ENCODE data around the gene ZFAND3. TPM values are rescaled to one million over a fixed set of nuclear protein-coding genes. Genes with fewer than 3 reads are reported as not detected.

Gene ZFAND3
- total and polyA plus RNA-seq, 7 donors: 48.5 to 166 (median 141) TPM

DNA sequence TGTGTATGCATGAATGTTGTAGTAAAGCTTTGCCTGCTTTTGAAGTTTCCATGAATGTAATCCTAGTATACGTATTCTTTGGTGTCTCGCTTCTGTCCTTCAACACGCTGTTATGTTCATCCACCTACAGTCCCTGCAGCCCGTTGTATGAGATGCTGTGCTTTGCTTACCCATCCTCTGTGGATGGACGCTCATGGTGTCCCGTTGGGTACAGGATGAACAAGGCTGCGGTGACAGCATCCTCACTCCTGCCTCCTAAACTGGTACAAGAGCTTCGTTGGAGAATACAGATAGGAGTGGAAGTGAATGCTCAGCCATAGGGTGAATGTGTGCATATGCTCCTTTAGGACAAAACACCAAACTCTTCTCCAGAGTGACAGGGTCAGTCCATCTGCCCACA is 366.2 kb downstream of the ZFAND3 start:
- no peak overlapping the region for H3K27ac ChIP-seq
- TF ChIP-seq CTCF (IDR thresholded peaks at IDR 0.05): no peak
- no peaks in the 10 kb centered on the region for H3K36me3 ChIP-seq (ENCODE audit: insufficient read depth in 1 of 2, low read depth in 1 of 2)
- no peak overlapping the region for H3K4me3 ChIP-seq
- DNase-seq: no peak
- intact Hi-C loops (cut with DNase I): no loop called here
- H3K27me3 ChIP-seq (ENCODE audit: insufficient read depth in 3 of 3, low read length in 2 of 3): no peaks in the 10 kb centered on the region
- H3K9me3 ChIP-seq: no peaks in the 10 kb centered on the region
- ATAC-seq: no peak
- H3K4me1 ChIP-seq: no peaks in the 10 kb centered on the region
- WGBS, 3 donors: 94 to 97% (median 94%) methylated on average over 8 of the region's 8 CpGs

GRCh38 chr6:38187325-38187724 is 367.8 kb downstream of the ZFAND3 start:
- H3K4me3 ChIP-seq: no peak overlapping the region
- WGBS, 3 donors: 73 to 78% (median 74%) methylated on average over 8 of the region's 8 CpGs
- H3K4me1 ChIP-seq: no peaks in the 10 kb centered on the region
- DNase-seq: no peak
- no peaks in the 10 kb centered on the region for H3K27me3 ChIP-seq (ENCODE audit: insufficient read depth in 3 of 3, low read length in 2 of 3)
- intact Hi-C loops (cut with DNase I): no loop called here
- no peak overlapping the region for H3K27ac ChIP-seq
- TF ChIP-seq CTCF (IDR thresholded peaks at IDR 0.05): no peak
- ATAC-seq: no peak
- no peaks in the 10 kb centered on the region for H3K36me3 ChIP-seq (ENCODE audit: insufficient read depth in 1 of 2, low read depth in 1 of 2)
- no peaks in the 10 kb centered on the region for H3K9me3 ChIP-seq

- intact Hi-C loops (cut with DNase I): no loop called here
- no peaks in the 10 kb centered on the region for H3K9me3 ChIP-seq
Measured at GRCh38 chr6:38187811-38188590, 368.5 kb downstream of the ZFAND3 start.

DNA sequence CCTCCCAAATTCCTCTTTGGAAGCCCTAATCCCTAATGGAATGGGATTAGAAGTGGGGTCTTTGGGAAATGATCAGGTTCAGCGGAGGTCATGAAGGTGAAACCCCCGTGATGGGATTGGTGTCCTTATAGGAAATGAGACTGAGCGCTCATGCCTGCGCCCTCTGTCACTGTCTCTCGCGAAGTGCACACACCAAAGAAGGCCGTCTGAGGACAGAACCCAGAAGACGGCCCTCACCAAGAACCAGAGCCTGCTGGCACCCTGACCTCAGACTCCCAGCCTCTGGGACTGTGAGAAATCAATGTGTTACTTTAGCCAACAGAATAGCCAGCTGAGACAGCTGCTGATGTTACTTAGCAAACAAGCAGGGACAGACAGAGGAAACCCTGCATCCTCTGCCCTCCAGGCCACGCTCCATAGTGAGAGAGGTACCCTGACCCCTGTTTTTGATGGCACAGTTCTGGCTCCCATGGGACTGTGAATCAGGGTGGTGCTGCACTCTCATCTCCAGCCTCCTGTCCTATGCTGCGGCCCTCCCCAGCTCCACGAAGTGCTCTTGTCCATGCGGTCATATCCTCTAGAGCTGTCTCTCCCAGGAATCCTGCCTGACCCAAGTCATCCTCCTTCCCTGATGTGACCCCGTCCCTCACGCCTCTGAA is 369.3 kb downstream of the ZFAND3 start:
- Histone ChIP-seq H3K4me1 (no peaks in the 10 kb centered on the region), H3K27me3 (ENCODE audit: insufficient read depth in 3 of 3, low read length in 2 of 3) (no peaks in the 10 kb centered on the region), H3K27ac (no peak overlapping the region), H3K9me3 (no peaks in the 10 kb centered on the region), H3K4me3 (no peak overlapping the region), H3K36me3 (ENCODE audit: insufficient read depth in 1 of 2, low read depth in 1 of 2) (no peaks in the 10 kb centered on the region)
- intact Hi-C loops (cut with DNase I): no loop called here
- peak in 1 of 4 donors; percentile 25 for ATAC-seq
- WGBS, 3 donors: 79 to 91% (median 82%) methylated on average over 14 of the region's 14 CpGs
- DNase-seq: no peak
- no peak for TF ChIP-seq CTCF (IDR thresholded peaks at IDR 0.05)

More at GRCh38 chr6:38187811-38188590, 368.5 kb downstream of the ZFAND3 start:
- Histone ChIP-seq H3K27me3 (ENCODE audit: insufficient read depth in 3 of 3, low read length in 2 of 3) (no peaks in the 10 kb centered on the region), H3K36me3 (ENCODE audit: insufficient read depth in 1 of 2, low read depth in 1 of 2) (no peaks in the 10 kb centered on the region), H3K4me1 (no peaks in the 10 kb centered on the region), H3K27ac (no peak overlapping the region), H3K4me3 (no peak overlapping the region)
- DNase-seq: no peak
- no peak for TF ChIP-seq CTCF (IDR thresholded peaks at IDR 0.05)
- no peak for ATAC-seq
- WGBS, 3 donors: 82 to 89% (median 84%) methylated on average over 20 of the region's 20 CpGs
